HepG2 (cell line): ENCODE data around the gene MGAT2. TPM values are rescaled to one million over a fixed set of nuclear protein-coding genes. Genes with fewer than 3 reads are reported as not detected.

Source experiments
- CCAR2 ChIP-seq: fragments of 200-400 bp; formaldehyde crosslinking; optimal IDR thresholded peaks from 2 replicates; pipeline ENCODE3; 2018; ENCODE audit warnings: low read depth, mild to moderate bottlenecking, low read length, moderate library complexity
- FOXA3 ChIP-seq: IDR thresholded peaks from 2 replicates; pipeline ENCODE4 v1.6.1; 2016; ENCODE audit warnings: missing genetic modification reagents, missing compliant biosample characterization
- HNF4A ChIP-seq: sonication (generic); formaldehyde crosslinking; IDR thresholded peaks from 2 replicates; pipeline ENCODE4 v1.4.0; 2020; ENCODE audit warnings: missing genetic modification reagents
- JUND ChIP-seq: sonication (generic); formaldehyde crosslinking; IDR thresholded peaks from 2 replicates; pipeline ENCODE4 v1.8.0; 2022; ENCODE audit warnings: mild to moderate bottlenecking, missing genetic modification reagents
- MXI1 ChIP-seq: IDR thresholded peaks from 3 replicates; pipeline ENCODE4 v1.6.1; 2012; ENCODE audit warnings: low read depth, low read length, inconsistent platforms, borderline replicate concordance
- TCF7L2 ChIP-seq: IDR thresholded peaks from 2 replicates; pipeline ENCODE4 v1.6.1; 2011; ENCODE audit warnings: mild to moderate bottlenecking, low read depth, low read length, moderate library complexity
- ZNF230 ChIP-seq: sonication (generic); formaldehyde crosslinking; IDR thresholded peaks from 2 replicates; pipeline ENCODE4 v1.4.0; 2020; ENCODE audit warnings: mild to moderate bottlenecking, missing genetic modification reagents
- ZNF367 ChIP-seq: sonication (generic); formaldehyde crosslinking; IDR thresholded peaks from 2 replicates; pipeline ENCODE4 v1.4.0; 2020; ENCODE audit warnings: missing genetic modification reagents, borderline replicate concordance
- ZNF430 ChIP-seq: sonication (generic); formaldehyde crosslinking; IDR thresholded peaks from 2 replicates; pipeline ENCODE4 v1.9.0; 2021; ENCODE audit warnings: mild to moderate bottlenecking, missing genetic modification reagents
- ZNF558 ChIP-seq: sonication (generic); formaldehyde crosslinking; IDR thresholded peaks from 2 replicates; pipeline ENCODE4 v1.9.0; 2022; ENCODE audit warnings: mild to moderate bottlenecking, missing genetic modification reagents, borderline replicate concordance
- ZNF589 ChIP-seq: sonication (generic); formaldehyde crosslinking; conservative IDR thresholded peaks from 2 replicates; pipeline ENCODE4 v1.8.0; 2022; ENCODE audit warnings: mild to moderate bottlenecking, moderate library complexity, missing genetic modification reagents
- polyA plus RNA-seq, 8 experiments: library from polyadenylated mRNA; depleted of rRNA in 3 of 8; stranded (reverse) in 7 of 8; unstranded in 1 of 8; fragments of >200 nt; fragmentation: Illumina TruSeq in 4 of 8; extraction: Trizol in 4 of 8; gene quantifications; 2 replicates each; pipeline versions ENCODE4 v1.2.1 to v1.2.3, GENCODE V29; 2011 to 2016; ENCODE audit warnings: low read depth in 4 of 8, missing spikeins in 1 of 8, mixed read lengths in 1 of 8; ENCODE audit not compliant: insufficient read depth in 1 of 8
- total RNA-seq, 5 experiments: library from RNA; depleted of rRNA; stranded (reverse); fragments of >200 nt; fragmentation: Illumina TruSeq; extraction: Trizol; gene quantifications; 2 replicates each; pipeline ENCODE4 v1.2.3, GENCODE V29; 2016; ENCODE audit warnings: low read depth in 1 of 5
- TF ChIP-seq, protein P1 (sequence below): sonication (generic); formaldehyde crosslinking; IDR thresholded peaks from 2 replicates; pipeline ENCODE4 v1.4.0; 2020; ENCODE audit warnings: missing genetic modification reagents, borderline replicate concordance
- TF ChIP-seq, protein P2 (sequence below): sonication (generic); formaldehyde crosslinking; conservative IDR thresholded peaks from 2 replicates; pipeline ENCODE4 v1.4.0; 2020; ENCODE audit warnings: missing genetic modification reagents
- TF ChIP-seq, protein P3 (sequence below): sonication (generic); formaldehyde crosslinking; IDR thresholded peaks from 2 replicates; pipeline ENCODE4 v1.5.1; 2020; ENCODE audit warnings: missing genetic modification reagents, mild to moderate bottlenecking, borderline replicate concordance
- TF ChIP-seq, protein P4 (sequence below): IDR thresholded peaks from 2 replicates; pipeline ENCODE4 v1.6.1; 2016; ENCODE audit warnings: missing compliant biosample characterization, missing genetic modification reagents, borderline replicate concordance
- TF ChIP-seq, protein P5 (sequence below): IDR thresholded peaks from 2 replicates; pipeline ENCODE4 v1.6.1; 2016
- TF ChIP-seq, protein P6 (sequence below): IDR thresholded peaks from 2 replicates; pipeline ENCODE4 v1.6.1; 2018; ENCODE audit warnings: missing genetic modification reagents

The MGAT2 gene
- total and polyA plus RNA-seq, 2 of the 13 experiments (the other 11 are each of a cell fraction or from before 2014, with no cell fraction given): 12.9 to 51.9 TPM

DNA sequence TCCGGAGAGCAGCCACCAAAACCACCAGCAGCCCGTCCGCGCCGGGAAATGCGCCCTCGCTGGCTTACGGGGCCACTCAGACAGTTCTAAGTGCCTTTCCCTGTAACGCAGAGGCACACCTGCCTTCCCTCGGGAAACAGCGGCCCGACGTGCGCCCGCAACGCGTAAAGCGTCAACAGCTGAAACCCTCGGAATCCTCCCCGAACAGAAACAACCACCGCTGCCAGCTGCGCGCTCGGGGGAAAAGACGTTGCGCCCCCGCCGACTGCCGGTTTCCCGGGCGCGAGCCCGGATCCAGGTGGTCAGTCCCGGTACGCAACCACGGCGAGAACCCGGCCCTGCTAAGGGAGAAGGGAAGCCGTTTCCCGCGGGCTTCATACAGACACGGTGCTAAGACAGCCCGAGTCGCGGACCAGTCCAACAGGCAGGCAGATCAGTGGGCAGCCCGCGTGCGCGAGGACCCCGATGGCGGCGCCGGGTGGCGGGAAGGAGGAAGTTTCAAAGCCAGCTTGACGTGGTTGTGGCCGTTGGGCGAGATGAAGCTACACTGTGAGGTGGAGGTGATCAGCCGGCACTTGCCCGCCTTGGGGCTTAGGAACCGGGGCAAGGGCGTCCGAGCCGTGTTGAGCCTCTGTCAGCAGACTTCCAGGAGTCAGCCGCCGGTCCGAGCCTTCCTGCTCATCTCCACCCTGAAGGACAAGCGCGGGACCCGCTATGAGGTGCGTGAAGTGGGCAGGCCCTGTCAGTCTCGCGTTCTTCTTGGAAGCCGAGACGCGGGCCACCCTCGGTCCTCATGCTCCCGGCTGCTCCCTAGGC is 21.9 kb upstream of the MGAT2 start, which contains the start of gene LRR1 (continued):
- TF ChIP-seq, protein P1, sequence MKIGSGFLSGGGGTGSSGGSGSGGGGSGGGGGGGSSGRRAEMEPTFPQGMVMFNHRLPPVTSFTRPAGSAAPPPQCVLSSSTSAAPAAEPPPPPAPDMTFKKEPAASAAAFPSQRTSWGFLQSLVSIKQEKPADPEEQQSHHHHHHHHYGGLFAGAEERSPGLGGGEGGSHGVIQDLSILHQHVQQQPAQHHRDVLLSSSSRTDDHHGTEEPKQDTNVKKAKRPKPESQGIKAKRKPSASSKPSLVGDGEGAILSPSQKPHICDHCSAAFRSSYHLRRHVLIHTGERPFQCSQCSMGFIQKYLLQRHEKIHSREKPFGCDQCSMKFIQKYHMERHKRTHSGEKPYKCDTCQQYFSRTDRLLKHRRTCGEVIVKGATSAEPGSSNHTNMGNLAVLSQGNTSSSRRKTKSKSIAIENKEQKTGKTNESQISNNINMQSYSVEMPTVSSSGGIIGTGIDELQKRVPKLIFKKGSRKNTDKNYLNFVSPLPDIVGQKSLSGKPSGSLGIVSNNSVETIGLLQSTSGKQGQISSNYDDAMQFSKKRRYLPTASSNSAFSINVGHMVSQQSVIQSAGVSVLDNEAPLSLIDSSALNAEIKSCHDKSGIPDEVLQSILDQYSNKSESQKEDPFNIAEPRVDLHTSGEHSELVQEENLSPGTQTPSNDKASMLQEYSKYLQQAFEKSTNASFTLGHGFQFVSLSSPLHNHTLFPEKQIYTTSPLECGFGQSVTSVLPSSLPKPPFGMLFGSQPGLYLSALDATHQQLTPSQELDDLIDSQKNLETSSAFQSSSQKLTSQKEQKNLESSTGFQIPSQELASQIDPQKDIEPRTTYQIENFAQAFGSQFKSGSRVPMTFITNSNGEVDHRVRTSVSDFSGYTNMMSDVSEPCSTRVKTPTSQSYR (CRISPR knock-in tag): no peak
- TF ChIP-seq, protein P2, sequence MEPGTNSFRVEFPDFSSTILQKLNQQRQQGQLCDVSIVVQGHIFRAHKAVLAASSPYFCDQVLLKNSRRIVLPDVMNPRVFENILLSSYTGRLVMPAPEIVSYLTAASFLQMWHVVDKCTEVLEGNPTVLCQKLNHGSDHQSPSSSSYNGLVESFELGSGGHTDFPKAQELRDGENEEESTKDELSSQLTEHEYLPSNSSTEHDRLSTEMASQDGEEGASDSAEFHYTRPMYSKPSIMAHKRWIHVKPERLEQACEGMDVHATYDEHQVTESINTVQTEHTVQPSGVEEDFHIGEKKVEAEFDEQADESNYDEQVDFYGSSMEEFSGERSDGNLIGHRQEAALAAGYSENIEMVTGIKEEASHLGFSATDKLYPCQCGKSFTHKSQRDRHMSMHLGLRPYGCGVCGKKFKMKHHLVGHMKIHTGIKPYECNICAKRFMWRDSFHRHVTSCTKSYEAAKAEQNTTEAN (CRISPR knock-in tag): 0 out of 2 replicates have a peak, but pooled peaks have one; percentile 25
- TF ChIP-seq, protein P3, sequence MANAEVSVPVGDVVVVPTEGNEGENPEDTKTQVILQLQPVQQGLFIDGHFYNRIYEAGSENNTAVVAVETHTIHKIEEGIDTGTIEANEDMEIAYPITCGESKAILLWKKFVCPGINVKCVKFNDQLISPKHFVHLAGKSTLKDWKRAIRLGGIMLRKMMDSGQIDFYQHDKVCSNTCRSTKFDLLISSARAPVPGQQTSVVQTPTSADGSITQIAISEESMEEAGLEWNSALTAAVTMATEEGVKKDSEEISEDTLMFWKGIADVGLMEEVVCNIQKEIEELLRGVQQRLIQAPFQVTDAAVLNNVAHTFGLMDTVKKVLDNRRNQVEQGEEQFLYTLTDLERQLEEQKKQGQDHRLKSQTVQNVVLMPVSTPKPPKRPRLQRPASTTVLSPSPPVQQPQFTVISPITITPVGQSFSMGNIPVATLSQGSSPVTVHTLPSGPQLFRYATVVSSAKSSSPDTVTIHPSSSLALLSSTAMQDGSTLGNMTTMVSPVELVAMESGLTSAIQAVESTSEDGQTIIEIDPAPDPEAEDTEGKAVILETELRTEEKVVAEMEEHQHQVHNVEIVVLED (CRISPR knock-in tag): peak; percentile 91
- peak; percentile 79; the same call in 2 of the 3 replicates for TF ChIP-seq MXI1
- TF ChIP-seq ZNF230 (CRISPR knock-in tag): no peak; the same call in 1 of the 2 replicates
- peak; percentile 88; the same call in 1 of the 2 replicates for TF ChIP-seq ZNF558 (CRISPR knock-in tag)
- no peak for TF ChIP-seq CCAR2
- TF ChIP-seq, protein P4, sequence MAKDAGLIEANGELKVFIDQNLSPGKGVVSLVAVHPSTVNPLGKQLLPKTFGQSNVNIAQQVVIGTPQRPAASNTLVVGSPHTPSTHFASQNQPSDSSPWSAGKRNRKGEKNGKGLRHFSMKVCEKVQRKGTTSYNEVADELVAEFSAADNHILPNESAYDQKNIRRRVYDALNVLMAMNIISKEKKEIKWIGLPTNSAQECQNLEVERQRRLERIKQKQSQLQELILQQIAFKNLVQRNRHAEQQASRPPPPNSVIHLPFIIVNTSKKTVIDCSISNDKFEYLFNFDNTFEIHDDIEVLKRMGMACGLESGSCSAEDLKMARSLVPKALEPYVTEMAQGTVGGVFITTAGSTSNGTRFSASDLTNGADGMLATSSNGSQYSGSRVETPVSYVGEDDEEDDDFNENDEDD: peak; percentile 99
- no peak for TF ChIP-seq TCF7L2
- peak; percentile 79; the same call in 1 of the 2 replicates for TF ChIP-seq ZNF589
- peak; percentile 23; the same call in 1 of the 2 replicates for TF ChIP-seq HNF4A (CRISPR knock-in tag)
- TF ChIP-seq, protein P5, sequence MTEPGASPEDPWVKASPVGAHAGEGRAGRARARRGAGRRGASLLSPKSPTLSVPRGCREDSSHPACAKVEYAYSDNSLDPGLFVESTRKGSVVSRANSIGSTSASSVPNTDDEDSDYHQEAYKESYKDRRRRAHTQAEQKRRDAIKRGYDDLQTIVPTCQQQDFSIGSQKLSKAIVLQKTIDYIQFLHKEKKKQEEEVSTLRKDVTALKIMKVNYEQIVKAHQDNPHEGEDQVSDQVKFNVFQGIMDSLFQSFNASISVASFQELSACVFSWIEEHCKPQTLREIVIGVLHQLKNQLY (CRISPR knock-in tag): peak; percentile 62; the same call in 1 of the 2 replicates
- TF ChIP-seq JUND (CRISPR knock-in tag): peak; percentile 66; the same call in 1 of the 2 replicates
- TF ChIP-seq FOXA3 (CRISPR knock-in tag): no peak
- TF ChIP-seq, protein P6, sequence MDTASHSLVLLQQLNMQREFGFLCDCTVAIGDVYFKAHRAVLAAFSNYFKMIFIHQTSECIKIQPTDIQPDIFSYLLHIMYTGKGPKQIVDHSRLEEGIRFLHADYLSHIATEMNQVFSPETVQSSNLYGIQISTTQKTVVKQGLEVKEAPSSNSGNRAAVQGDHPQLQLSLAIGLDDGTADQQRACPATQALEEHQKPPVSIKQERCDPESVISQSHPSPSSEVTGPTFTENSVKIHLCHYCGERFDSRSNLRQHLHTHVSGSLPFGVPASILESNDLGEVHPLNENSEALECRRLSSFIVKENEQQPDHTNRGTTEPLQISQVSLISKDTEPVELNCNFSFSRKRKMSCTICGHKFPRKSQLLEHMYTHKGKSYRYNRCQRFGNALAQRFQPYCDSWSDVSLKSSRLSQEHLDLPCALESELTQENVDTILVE (CRISPR knock-in tag): peak; percentile 52; the same call in 1 of the 2 replicates
- peak; percentile 96 for TF ChIP-seq ZNF430 (CRISPR knock-in tag)
- no peak for TF ChIP-seq ZNF367 (CRISPR knock-in tag)
